Superior temporal gyrus (tissue), 1 donor: Measurements from ENCODE around the gene PLAC8L1.

ENCODE experiments used
- DNase-seq: peaks from one replicate; pipeline ENCODE4 v3.0.0-alpha.2; 2016; ENCODE audit errors: extremely low spot score

PLAC8L1 gene

DNA sequence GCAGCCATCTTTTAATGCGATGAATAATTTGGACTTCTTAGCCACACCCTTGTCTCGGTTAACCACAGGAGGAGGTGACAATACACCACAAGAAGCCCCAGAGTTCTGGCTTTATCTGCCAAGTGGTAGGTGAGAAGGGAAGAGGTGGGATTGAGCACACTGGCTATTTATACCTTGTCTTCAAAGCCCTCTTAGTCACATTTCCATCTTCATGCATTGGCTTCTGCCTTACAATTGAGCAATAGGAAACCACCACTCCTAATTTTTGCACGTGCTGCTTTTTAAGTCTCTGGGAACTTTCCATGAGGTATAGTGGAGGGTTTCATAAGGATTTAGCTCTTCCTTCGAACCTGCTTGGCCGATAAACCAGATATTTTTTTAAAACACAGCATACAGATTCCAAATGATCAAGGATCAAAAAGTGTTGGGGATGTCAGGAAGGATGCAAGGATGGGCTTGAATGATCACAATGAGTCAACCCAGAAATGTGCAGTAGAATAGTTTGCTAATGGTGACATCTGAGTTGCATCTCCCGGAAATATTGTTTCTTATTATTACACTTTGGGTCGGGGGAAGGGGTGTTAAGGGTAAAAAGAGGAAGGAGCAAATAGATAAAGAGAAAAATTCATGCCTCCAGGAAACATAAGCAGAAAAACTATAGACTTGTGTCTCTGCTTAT, 25.5 kb downstream of the PLAC8L1 start:
- no peak for DNase-seq

DNA sequence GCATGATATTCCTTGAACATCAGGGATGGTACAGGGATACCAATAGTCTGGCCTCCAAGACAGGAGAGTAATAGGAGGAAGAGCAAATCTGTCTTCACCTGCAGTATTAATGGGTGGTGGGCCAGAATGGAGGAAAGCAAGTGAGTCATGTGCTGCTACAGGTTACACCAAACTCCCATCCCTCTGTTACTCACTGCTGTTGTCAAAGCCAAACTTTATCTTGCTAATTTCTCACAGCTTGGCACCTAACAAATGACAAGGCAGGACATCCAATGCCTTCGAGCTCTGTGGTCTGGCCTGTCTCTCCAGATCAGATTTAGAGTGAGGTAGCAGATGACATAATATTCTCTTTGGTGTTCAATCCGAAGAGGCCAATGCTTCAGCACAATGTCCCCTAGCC, 26.8 kb downstream of the PLAC8L1 start:
- no peak for DNase-seq

DNA sequence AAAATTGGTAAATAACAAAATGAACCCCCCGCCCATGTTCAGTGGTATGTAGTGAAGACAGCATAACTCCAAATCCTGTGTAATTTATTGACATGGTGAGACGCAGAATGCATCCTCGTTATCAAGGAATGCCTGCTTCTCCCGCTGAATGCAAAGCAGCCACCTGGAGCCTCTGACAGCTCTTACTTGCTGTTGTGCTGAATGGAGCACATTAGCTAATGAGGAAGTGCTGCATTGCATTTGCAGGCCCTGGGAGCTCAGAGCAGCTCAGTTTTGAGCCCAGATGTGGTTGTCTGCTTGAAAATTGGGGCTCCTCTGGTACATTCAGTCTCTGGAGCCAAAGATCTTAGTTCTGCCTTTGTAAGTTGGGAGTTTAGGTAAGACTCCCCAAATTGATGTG, 28.9 kb downstream of the PLAC8L1 start:
- no peak for DNase-seq

DNA sequence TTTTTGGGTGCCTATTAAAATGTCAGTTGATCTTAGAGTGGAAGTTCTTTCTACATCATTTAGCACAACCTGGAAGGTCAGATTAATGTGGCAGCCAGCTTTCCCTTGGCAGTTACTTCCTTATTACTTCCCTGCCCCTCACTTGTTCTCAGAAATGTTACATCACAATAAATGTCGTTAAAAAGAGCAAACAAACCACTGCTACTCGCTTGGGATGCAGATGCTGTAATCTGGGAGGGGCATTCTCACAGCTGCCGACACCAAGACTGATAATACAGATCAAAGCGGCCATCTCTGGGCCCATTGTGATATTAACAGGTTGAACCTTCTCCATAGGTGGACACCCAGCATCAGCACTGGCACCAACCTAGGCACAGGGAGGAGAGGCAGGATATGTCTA, 29.3 kb downstream of the PLAC8L1 start:
- DNase-seq: no peak

DNA sequence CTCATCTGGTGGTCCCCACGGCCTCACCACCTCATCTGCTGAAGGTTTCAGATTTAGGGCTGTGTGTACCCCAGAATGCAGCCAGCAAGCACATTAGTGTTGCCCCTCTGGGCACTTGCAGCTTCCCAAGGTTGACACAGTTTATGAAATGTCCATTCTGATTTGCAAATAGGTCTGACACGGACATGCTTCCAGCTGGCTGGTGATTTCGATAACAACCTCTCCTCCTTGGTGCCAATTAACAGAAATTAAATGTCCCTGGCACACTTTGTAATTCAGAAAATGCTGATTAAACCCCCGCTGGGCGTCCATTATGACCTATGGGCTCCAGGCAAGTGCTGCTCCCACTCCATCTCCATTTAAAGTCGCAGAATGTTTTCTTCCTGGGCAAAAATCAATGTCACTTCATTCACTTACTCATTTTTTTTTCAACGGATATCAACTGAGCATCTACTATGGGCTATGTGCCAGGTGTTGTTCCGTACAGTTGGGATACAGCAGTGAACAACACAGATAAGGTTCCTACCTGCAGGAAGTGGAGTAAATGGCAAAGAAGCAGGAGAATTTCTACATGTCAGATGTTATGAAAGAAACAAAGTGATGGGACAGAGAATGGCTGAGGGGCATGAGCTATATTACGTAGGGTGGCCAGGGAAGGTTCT, 32.0 kb downstream of the PLAC8L1 start:
- DNase-seq: no peak

DNA sequence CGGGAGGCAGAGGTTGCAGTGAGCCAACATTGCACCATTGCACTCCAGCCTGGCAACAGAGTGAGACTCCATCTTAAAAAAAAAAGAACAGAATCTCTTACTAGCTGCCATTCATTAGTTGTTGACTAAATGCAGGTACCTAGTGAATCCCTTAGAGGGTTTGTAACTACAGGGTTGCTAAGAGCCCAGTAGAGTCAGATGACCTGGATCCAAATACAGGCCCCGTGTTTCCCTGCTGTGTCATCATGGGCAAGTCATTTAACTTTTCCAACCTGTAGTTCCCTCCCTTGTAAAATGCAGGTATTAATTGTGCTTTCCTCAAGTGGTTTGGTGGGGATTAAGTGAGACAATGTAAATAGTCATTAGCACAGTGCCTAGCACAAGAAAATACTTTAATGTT, 32.8 kb downstream of the PLAC8L1 start:
- no peak for DNase-seq

DNA sequence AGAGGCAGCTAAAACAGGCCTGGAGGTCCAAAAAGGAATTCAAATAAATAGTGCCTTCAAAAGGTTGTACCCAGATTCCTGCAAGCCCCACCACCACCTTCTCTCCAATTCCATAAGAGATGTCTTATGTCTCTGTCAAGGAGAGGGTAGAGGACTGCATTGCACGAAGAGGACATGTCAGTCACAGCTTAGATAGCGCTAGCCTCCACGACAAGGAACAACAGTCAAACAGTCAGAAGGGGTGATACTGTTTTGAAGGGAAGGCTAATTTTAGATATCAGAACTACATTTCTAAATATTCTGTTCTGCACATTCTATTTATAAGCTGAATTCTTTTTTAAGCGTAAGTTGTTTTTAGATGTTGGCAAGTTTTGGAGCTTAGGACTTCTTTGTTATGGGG, 34.2 kb downstream of the PLAC8L1 start:
- no peak for DNase-seq

DNA sequence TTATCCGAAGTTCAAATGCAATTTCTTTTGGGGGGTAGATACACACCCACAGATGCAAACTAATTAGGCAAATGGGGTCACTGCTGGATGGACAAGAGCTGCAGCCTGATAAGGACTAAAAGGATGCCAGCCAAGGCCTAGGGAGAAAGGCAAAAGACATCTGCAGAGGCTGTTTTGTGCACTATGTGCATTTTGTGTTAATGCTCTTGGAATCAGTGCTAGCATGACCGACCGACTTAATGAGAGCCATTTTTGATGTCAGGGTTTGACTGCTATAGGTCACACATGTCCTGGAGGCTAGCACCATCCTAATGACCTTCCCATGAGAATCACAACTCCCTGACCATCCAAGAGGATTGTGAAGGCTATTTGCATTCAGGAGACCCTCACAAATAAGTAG, 34.6 kb downstream of the PLAC8L1 start:
- no peak for DNase-seq

DNA sequence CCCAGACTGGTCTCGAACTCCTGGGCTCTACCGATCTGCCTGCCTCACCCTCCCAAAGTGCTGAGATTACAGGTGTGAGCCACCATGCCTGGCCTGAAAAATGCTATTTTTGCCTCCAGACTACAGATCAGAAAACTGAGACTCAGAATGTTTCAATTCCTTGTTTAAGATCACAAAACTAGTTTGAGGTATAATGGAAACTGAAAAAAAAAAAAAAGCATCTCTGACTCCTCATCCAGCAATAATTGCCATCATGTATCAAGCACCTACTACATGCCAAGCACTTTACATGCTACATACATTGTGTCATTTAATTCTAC, 35.6 kb downstream of the PLAC8L1 start:
- DNase-seq: no peak

DNA sequence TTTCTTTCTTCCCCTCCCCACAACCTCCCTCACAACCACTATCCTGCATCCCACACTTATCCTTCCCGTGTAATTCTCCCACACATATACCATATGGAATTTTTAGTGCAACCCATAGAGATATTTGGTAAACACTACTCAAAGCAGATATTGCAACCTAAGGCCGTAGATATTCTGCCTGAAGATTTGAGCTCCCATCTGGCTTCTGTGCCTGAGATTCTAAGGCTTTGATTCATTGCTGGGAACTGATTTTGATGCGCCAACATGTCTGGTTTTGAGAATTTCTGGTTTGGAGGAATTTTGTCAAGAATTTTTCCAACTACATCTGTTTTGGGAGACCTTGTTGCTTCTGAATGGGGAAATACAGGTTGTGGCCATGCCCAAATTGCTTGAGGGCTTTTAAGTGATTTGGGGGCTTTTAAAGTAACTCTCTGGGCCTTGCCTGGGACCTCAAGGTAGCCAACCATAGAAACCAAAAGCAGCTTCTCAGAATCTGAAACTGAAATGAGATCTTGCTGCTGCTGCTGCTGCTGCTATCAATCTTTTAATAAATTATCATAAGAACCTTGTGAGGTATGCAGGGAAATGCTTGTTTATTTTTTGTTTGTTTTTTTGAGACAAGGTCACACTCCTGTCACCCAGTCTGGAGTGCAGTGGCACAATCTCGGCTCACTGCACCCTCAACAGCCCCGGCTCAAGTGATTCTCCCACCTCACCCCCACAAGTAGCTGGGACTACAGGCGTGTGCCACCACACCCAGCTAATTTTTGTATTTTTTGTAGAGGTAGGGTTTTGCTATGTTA, 36.2 kb downstream of the PLAC8L1 start:
- DNase-seq: no peak

DNA sequence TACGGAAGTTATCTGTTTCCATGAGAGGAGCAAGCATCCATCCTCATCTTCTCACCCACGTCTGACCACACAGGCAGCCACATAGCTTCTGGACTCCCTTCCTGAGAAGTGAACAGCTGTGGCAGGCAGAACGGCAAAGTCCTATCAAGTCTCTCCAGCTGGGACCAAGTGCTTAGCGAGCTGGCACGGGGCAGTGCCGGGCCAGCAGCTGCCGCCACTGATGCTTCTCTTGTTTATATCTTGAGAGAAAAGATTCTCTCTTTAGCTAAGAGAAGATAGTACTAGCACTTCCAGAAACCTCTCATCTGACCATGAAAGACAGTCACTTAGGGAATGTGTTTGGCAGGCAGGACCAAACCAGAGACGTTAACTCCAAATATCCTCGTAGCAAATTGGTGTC, 37.2 kb downstream of the PLAC8L1 start:
- DNase-seq: no peak

DNA sequence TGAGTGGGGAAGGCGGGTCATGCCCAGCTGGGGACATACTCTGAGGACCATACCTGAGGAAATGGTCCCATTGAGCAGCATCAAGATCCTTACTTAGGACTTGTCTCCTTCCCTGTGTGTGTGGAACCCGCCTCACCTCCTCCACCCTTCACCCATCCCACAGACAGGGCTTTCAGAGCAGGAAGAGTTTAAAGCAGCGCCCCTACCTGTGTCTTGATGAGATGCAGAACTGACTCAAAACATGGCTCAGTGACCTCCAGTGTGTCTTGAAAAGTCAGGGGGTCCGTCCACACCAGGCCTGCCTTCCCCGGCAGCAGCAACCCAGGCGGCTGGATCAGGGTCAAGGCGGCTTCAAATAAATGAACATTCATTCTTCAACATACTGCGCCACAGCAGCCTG, 38.4 kb downstream of the PLAC8L1 start:
- DNase-seq: no peak

DNA sequence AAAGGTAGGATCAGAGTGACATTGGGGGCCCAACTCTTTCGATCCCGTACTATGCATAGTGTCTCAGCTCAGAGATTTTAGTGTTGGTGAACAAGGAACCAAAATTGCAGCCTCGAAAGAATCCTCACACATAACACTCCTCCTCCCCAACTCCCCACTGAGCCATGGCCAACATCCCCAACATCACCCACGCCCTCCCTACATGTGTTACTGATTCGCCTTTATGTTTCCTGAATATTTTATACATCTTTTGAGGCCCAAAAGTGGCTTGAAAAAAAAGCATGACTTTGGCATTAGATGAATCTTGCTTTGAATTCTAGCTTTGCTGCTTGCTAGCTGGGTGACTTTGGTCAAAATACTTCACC, 45.2 kb downstream of the PLAC8L1 start:
- DNase-seq: peak; percentile 54

DNA sequence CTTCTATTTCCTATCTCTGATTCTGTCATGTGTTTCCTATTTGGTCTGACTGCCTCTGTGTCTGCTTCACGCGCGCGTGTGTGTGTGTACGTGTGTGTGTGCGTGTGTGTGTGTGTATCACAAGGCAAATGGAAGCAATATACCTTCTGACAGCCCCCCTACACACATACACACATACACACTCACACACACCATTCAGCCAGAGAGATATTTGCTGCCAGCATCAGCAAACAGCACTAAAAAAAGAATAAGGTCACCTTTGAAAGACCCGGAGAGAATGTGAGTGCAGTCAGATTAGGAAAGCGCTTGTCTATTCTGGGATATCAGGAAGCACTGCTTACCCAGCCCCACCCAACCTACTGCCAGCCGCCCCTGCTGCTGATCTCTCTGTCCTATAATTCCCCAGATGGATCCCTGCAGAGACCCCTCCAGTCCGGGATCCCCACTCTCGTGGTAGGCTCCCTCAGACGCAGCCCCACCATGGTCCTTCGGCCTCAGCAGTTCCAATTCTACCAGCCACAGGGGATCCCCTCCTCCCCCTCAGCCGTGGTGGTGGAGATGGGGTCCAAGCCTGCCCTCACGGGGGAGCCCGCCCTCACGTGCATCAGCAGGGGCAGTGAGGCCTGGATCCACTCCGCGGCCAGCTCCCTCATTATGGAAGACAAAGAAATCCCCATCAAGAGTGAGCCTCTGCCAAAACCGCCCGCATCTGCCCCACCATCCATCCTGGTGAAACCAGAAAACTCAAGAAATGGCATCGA, 45.7 kb downstream of the PLAC8L1 start:
- DNase-seq: no peak

DNA sequence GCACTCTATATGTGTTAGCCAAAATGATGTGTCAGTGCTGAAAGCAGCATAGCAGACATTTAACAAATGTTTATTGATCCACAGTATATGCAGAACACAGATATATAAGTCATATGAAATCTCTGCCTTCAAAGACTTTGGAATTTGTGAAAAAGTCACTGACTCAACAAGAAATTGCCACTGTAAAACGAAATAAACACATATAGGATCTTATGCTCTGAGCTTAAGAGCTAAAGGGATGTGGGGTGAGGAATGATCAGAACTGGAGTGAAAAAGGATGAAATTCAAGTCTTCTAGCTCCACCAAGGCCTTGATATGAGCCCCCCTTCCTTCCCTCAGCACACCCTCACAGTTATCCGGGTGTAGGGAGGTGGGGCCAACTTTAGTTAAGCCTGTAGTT, 49.9 kb downstream of the PLAC8L1 start:
- no peak for DNase-seq

DNA sequence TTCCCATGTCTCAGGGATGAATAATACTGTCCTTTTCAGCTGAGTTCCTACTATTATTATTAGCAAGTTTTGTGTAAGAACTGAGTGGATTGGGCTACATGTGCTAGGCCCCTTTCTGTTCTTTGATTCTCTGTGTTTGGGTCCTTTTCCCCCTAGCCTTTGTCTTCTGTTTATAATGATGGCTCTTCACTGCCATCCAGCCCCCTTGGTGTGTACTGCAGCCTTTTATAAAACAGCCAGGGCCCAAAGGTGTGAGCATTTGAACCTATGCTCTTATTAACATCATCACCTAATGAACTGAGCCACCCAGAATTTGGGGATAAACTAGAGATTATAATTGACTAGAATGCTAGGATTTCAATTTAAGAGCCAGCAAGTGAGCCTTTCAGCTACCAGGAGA, 52.6 kb downstream of the PLAC8L1 start:
- DNase-seq: no peak

DNA sequence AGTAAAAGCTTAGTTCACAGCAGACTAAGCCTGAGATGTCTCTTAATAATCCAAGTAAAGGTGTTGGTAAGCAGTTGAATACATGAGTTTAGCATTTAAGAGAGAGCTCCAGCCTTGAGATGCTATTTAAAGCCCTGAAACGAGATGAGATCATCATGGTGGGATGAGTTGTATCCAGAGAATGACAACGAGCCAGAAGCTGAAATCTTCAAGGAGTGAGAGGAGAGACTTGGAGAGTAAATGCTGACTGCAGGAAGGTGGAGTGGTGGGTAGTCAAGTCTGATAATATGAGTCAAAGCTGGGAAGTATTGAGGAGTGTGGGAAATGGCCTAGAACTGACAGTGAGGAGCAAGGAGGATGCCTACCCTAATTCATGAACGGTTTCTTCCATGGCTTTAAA, 53.7 kb downstream of the PLAC8L1 start:
- DNase-seq: peak; percentile 40

DNA sequence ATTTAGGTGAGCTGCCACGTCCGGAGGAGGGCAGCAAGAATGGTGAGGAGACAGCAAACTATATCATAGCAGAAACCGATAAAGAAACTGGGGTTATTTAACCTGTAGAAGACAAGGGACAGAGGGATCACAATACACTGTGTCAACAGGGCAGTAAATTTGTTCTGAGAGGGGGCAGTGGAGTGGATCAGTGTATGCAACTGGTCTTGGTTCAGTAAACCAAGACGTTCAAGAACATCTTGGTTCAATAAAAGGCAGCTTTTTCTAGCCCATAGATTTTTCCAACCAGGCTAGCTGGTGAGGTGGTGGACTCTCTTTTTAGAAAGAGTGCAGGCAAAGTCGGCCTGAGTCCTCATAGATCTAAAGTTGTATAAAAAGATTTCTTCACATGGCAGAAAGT, 55.3 kb downstream of the PLAC8L1 start:
- DNase-seq: no peak

DNA sequence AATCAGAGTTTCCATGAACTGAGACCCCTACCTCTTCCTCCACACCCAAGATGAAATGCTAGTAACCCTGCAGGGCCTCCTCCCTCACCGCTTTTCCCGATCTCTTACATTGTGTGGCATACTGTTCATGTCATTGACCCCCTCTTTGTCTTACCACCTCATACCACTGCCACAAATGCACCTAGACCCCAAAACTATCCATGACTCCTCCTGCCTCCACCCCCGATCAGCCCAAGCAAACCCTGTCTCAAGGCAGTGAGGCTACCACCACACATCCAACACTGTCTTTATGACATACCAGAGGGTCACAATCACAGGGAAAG, 55.7 kb downstream of the PLAC8L1 start:
- DNase-seq: no peak

DNA sequence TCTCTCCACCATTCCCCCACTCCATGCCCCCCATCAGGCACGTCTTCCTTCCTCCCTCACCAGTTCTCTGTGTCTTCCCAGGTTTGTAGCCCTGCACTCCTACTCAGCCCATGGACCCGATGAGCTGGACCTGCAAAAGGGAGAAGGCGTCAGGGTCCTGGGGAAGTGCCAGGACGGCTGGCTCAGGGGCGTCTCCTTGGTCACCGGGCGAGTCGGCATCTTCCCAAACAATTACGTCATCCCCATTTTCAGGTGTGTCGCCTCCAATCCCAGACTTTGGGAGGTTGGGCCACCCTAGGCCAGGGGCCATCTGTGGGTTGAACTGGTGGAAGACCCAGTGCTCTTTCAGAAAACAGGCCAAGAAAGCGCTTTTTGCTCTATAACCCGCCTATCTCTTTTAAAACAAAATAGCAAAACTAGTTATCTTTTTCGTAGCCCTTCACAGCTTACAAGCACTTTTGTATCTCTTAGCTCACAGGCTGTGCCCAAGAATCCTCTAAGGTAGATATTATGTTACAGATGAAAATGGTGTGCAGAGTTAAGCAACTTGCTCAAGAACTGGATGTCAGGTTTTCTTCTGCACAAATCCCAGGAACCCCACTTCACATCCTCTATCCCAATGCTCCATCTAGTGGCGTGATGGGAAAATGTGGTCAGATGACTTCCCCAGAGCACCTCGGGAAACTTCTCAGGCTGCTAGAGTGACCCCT, 56.2 kb downstream of the PLAC8L1 start:
- DNase-seq: peak; percentile 80

DNA sequence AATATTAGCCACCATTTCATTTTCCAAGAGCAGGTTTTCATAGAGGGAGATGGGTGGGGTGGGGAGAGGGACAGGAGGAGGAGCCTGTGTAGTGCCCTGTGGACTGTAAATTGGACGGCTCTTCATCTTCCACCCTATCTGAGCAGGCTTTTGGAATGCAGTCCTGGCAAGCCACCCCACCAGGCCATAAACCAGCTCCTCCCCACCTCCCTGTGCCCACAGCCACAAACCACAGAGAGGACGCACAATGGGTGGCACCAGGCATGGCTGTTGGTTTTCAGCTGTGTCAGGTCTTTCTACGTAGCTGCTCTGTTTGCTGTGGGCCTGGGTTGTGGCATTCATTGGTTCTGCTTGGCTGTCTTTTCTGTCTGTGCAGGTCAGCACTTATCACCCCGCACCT, 58.0 kb downstream of the PLAC8L1 start:
- DNase-seq: no peak

DNA sequence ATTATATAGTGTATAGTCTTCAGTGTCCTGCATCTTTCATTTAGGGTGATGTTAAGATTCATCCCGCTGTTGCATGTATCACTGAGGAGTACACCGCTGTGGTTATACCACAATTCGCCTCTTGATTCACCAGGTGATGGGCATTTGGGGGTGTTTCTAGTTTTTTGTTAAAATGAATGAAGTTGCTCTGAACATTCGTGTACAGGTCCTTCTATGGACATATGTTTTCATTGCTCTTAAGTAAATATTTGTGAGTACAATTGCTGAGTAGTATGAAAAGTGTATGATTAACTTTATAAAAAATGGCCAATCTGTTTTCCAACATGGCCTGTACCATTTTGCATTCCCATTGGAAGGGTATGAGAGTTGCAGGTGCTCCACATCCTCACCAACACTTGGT, 61.7 kb downstream of the PLAC8L1 start:
- no peak for DNase-seq
